Panc1 (cell line): ENCODE measurements around the gene GYG2. TPM values are rescaled to one million over a fixed set of nuclear protein-coding genes. Genes with fewer than 3 reads are reported as not detected.

Experiments
- ATAC-seq: fragments of 200-7000 bp; cut with Tn5 transposase; 2 replicates; pipeline ENCODE4 v1.9.1; 2020; ENCODE audit warnings: mild to moderate bottlenecking, moderate library complexity
- BruUV-seq: library from RNA; stranded (reverse); fragments of 400-500 nt; replicated peaks from 2 replicates; lab custom pipeline; 2021; lab: Mats Ljungman, UMichigan
- CTCF ChIA-PET: fragments of 300-600 bp; sonication (Branson Sonifier 250); formaldehyde crosslinking; loops from one replicate; lab custom pipeline; 2022; ENCODE audit warnings: antibody characterized with exemption; lab: Charles Lee
- POLR2A ChIA-PET: fragments of 300-600 bp; sonication (Branson Sonifier 250); formaldehyde crosslinking; loops from one replicate; lab custom pipeline; 2022; ENCODE audit warnings: antibody characterized with exemption; lab: Charles Lee
- DNase-seq: peaks from one replicate; pipeline ENCODE4 v3.0.0-alpha.2; 2010; ENCODE audit warnings: low read depth, low spot score
- H3K27ac ChIP-seq: 2 replicates; pipeline ENCODE4 v1.5.1; 2011; ENCODE audit warnings: mild to moderate bottlenecking, low read length, inconsistent platforms
- H3K27me3 ChIP-seq: fragments of 200-500 bp; sonication (Bioruptor generic); 2 replicates; pipeline ENCODE4 v1.6.0; 2014; ENCODE audit warnings: low read length, inconsistent platforms; ENCODE audit not compliant: control insufficient read depth, insufficient read depth
- H3K36me3 ChIP-seq: fragments of 200-500 bp; sonication (Bioruptor generic); 2 replicates; pipeline ENCODE4 v1.5.1; 2014; ENCODE audit warnings: inconsistent platforms, mild to moderate bottlenecking, low read length, moderate library complexity; ENCODE audit not compliant: control insufficient read depth, insufficient read depth
- H3K4me1 ChIP-seq: 2 replicates; pipeline ENCODE4 v1.5.1; 2011; ENCODE audit warnings: inconsistent platforms, mild to moderate bottlenecking, low read length, moderate library complexity; ENCODE audit not compliant: control insufficient read depth, insufficient read depth
- H3K4me3 ChIP-seq, 2 experiments: 2 replicates each; pipeline ENCODE4 v1.5.1; 2011 to 2012; ENCODE audit warnings: low read depth in 2 of 2, low read length in 2 of 2, mild to moderate bottlenecking in 2 of 2, inconsistent platforms in 1 of 2, moderate library complexity in 1 of 2
- H3K9me3 ChIP-seq: fragments of 200-500 bp; sonication (Bioruptor generic); 2 replicates; pipeline ENCODE4 v1.5.1; 2014; ENCODE audit warnings: low read depth, mild to moderate bottlenecking, inconsistent platforms, low read length, moderate library complexity; ENCODE audit not compliant: control insufficient read depth, insufficient read depth
- POLR2AphosphoS5 ChIP-seq: IDR thresholded peaks from 2 replicates; pipeline ENCODE4 v1.6.1; 2012; ENCODE audit warnings: mild to moderate bottlenecking, low read depth, low read length, moderate library complexity
- SIN3A ChIP-seq: IDR thresholded peaks from 2 replicates; pipeline ENCODE4 v1.6.1; 2012; ENCODE audit warnings: low read depth, mild to moderate bottlenecking, low read length, moderate library complexity, borderline replicate concordance; ENCODE audit not compliant: insufficient read depth
- TCF7L2 ChIP-seq: IDR thresholded peaks from 2 replicates; pipeline ENCODE4 v1.6.1; 2011; ENCODE audit warnings: mild to moderate bottlenecking, low read depth, low read length, inconsistent platforms
- in situ Hi-C: cut with HindIII; loops from 2 replicates; pipeline ENCODE4 v1.10.0; 2016; ENCODE audit warnings: low sequenced_read_pairs, low pct_unique_long_range_greater_than_20kb
- intact Hi-C: fragments of 100-400 bp; cut with micrococcal nuclease; formaldehyde crosslinking; loops from one replicate; pipeline ENCODE4 v1.10.0; 2022; ENCODE audit not compliant: unreplicated experiment
- total RNA-seq: library from RNA; stranded (reverse); gene quantifications from one replicate; pipeline ENCODE4 v1.2.1, GENCODE V29; 2021; ENCODE audit not compliant: unreplicated experiment
- TF ChIP-seq, protein P1 (sequence below): fragments of 450-650 bp; IDR thresholded peaks from 2 replicates; pipeline ENCODE4 v1.5.1; 2017; ENCODE audit warnings: mild to moderate bottlenecking
- TF ChIP-seq, protein P2 (sequence below), 2 experiments: IDR thresholded peaks; 2 replicates each; pipeline ENCODE4 v1.6.1; 2011 to 2012; ENCODE audit warnings: low read depth in 2 of 2, control low read depth in 1 of 2, low read length in 1 of 2, mild to moderate bottlenecking in 1 of 2, moderate library complexity in 1 of 2; ENCODE audit not compliant: insufficient read depth in 1 of 2

The GYG2 gene
- total RNA-seq, 1 experiment from 2014 or later = 0.85 TPM

DNA sequence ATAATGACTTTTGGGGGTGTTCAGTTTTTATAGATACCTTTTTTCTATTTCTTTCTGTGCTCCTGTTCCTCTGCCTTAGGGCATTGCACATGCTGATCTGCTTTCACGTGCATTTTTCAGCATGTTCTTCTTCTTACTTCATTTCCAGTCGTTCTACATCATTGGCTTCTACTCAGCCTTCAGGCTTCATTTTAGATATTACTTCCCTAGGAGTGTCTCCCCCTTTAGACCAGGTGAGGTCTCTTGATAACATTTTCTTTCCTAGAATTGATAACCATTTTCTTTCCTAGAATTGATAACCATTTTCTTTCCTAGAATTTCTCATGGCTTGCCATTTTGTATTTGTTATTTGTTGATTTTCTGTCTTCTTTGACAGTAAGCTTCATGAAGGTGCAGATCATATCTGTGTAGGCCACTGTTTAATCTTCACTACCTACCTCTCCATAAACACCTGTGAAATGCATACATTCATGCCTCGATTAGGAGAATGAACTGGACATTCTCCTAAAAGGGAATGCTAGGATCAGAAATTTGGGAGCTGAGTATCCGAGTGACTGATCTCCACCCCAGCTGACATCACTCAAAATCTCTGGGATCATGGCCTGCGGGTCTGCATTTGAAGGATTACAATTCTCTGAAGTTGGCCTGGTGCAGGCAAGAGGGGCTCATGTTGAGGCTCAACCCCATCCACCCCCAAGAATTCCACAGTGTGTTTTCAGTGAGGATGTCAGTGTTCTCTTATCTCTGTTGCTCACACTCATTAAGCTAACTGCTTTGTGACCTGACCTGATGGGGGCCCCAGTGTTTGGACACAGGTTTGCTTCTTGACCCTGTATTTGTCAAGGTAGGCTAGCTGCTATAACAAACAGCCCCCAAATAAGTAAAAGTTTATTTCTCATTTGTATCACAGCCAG is 45.7 kb downstream of the GYG2 start:
- Histone ChIP-seq H3K36me3 (no peaks in the 10 kb centered on the region), H3K4me3 (no peak overlapping the region), H3K4me1 (no peaks in the 10 kb centered on the region), H3K9me3 (no peaks in the 10 kb centered on the region), H3K27ac (no peak overlapping the region), H3K27me3 (no peaks in the 10 kb centered on the region)
- DNase-seq = no peak
- no TSS peak for BruUV-seq
- CTCF ChIA-PET = no interaction called here
- TF ChIP-seq POLR2AphosphoS5 = no peak
- TF ChIP-seq, protein P1, sequence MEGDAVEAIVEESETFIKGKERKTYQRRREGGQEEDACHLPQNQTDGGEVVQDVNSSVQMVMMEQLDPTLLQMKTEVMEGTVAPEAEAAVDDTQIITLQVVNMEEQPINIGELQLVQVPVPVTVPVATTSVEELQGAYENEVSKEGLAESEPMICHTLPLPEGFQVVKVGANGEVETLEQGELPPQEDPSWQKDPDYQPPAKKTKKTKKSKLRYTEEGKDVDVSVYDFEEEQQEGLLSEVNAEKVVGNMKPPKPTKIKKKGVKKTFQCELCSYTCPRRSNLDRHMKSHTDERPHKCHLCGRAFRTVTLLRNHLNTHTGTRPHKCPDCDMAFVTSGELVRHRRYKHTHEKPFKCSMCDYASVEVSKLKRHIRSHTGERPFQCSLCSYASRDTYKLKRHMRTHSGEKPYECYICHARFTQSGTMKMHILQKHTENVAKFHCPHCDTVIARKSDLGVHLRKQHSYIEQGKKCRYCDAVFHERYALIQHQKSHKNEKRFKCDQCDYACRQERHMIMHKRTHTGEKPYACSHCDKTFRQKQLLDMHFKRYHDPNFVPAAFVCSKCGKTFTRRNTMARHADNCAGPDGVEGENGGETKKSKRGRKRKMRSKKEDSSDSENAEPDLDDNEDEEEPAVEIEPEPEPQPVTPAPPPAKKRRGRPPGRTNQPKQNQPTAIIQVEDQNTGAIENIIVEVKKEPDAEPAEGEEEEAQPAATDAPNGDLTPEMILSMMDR = no peak
- no peak for TF ChIP-seq SIN3A
- TF ChIP-seq, protein P2, sequence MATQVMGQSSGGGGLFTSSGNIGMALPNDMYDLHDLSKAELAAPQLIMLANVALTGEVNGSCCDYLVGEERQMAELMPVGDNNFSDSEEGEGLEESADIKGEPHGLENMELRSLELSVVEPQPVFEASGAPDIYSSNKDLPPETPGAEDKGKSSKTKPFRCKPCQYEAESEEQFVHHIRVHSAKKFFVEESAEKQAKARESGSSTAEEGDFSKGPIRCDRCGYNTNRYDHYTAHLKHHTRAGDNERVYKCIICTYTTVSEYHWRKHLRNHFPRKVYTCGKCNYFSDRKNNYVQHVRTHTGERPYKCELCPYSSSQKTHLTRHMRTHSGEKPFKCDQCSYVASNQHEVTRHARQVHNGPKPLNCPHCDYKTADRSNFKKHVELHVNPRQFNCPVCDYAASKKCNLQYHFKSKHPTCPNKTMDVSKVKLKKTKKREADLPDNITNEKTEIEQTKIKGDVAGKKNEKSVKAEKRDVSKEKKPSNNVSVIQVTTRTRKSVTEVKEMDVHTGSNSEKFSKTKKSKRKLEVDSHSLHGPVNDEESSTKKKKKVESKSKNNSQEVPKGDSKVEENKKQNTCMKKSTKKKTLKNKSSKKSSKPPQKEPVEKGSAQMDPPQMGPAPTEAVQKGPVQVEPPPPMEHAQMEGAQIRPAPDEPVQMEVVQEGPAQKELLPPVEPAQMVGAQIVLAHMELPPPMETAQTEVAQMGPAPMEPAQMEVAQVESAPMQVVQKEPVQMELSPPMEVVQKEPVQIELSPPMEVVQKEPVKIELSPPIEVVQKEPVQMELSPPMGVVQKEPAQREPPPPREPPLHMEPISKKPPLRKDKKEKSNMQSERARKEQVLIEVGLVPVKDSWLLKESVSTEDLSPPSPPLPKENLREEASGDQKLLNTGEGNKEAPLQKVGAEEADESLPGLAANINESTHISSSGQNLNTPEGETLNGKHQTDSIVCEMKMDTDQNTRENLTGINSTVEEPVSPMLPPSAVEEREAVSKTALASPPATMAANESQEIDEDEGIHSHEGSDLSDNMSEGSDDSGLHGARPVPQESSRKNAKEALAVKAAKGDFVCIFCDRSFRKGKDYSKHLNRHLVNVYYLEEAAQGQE (IDR thresholded peaks at IDR 0.05; ENCODE audit: insufficient read depth in 1 of 2, low read depth in 2 of 2, low read length in 1 of 2) = no peak
- TF ChIP-seq TCF7L2 = no peak
- POLR2A ChIA-PET = no interaction called here
- in situ Hi-C loops = no loop called here
- ATAC-seq = no peak
- intact Hi-C loops = no loop called here

DNA sequence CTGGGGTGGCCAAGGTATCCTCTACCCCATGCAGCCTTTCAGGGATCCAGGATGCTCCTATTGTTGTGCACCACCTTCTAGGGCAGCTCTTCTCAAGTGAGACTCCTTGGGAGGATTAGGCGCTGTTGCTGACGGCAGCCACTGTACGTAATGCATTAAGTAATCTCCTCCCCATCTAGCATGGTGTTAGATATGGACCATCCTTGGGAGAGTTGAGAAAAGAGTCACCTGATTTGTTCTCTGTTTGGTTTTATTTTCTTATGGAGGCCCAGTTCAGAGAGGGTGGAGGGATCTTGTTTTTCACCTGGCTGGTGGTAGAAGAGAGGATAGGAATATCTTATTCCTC is 46.4 kb downstream of the GYG2 start:
- CTCF ChIA-PET = interaction anchor here (0.6 to 0.7 kb wide), 3 partner anchors 219 to 1692 kb away, joined by 3 to 16 read pairs (median 15); no protein-coding TSS in a partner anchor
- intact Hi-C loops = no loop called here

More for the DNA sequence above, 46.4 kb downstream of the GYG2 start:
- no TSS peak for BruUV-seq
- no peaks in the 10 kb centered on the region for H3K4me1 ChIP-seq
- POLR2A ChIA-PET = no interaction called here
- in situ Hi-C loops = no loop called here
- no peaks in the 10 kb centered on the region for H3K36me3 ChIP-seq
- no peak for DNase-seq
- TF ChIP-seq, protein P2 (IDR thresholded peaks at IDR 0.05; ENCODE audit: insufficient read depth in 1 of 2, low read depth in 2 of 2, low read length in 1 of 2) = no peak
- no peak for TF ChIP-seq TCF7L2
- TF ChIP-seq SIN3A = no peak
- TF ChIP-seq POLR2AphosphoS5 = no peak
- TF ChIP-seq, protein P1 = no peak
- H3K27ac ChIP-seq = no peak overlapping the region
- ATAC-seq = no peak
- H3K27me3 ChIP-seq = no peaks in the 10 kb centered on the region
- no peak overlapping the region for H3K4me3 ChIP-seq
- H3K9me3 ChIP-seq = no peaks in the 10 kb centered on the region
